Right lobe of liver (tissue), 6 donors: ENCODE results near the gene FRS2. TPM values are rescaled to one million over a fixed set of nuclear protein-coding genes. Genes with fewer than 3 reads are reported as not detected.

Experiments
- ATAC-seq, 4 donors: fragments of 200-7000 bp; cut with Tn5 transposase; one replicate each; pipeline ENCODE4 v1.9.1; 2020; ENCODE audit warnings: mild to moderate bottlenecking in 4 of 4, moderate library complexity in 4 of 4
- DNase-seq, 3 donors: peaks; one replicate each; pipeline ENCODE4 v3.0.0-alpha.2; 2020
- H3K27ac ChIP-seq, 3 donors: fragments of 200-600 bp; one replicate each; pipeline ENCODE4 v1.8.0; 2022
- H3K27me3 ChIP-seq, 2 donors: fragments of 200-600 bp; one replicate each; pipeline ENCODE4 v1.8.0; 2022
- H3K36me3 ChIP-seq, 4 donors: fragments of 200-600 bp; sonication (generic) in 1 of 4; one replicate each; pipeline versions ENCODE4 v1.5.1 to v1.8.0; 2017 to 2022; ENCODE audit warnings: control low read depth in 1 of 4
- H3K4me1 ChIP-seq, 4 donors: fragments of 200-600 bp; sonication (generic) in 1 of 4; one replicate each; pipeline versions ENCODE4 v1.5.1 to v1.8.0; 2017 to 2022; ENCODE audit warnings: control low read depth in 1 of 4
- H3K4me3 ChIP-seq, 3 donors: fragments of 200-600 bp; one replicate each; pipeline ENCODE4 v1.8.0; 2022
- H3K9me3 ChIP-seq, 4 donors: fragments of 200-600 bp; sonication (generic) in 1 of 4; one replicate each; pipeline versions ENCODE4 v1.5.1 to v1.8.0; 2017 to 2022; ENCODE audit warnings: control low read depth in 1 of 4
- CTCF ChIP-seq, 4 donors: fragments of 200-600 bp in 3 of 4; fragments of 450-650 bp in 1 of 4; IDR thresholded peaks; one replicate each; pipeline versions ENCODE4 v1.5.1 to v1.8.0; 2016 to 2022; ENCODE audit warnings: antibody characterized with exemption in 4 of 4, mild to moderate bottlenecking in 2 of 4
- POLR2A ChIP-seq: fragments of 450-650 bp; IDR thresholded peaks from one replicate; pipeline ENCODE4 v1.6.1; 2017; ENCODE audit warnings: antibody characterized with exemption, mild to moderate bottlenecking
- WGBS: methylation state at CpG from one replicate; pipeline ENCODE4 v1.1.6; 2018; ENCODE audit warnings: low coverage, low lambda C conversion rate; ENCODE audit not compliant: insufficient coverage; ENCODE audit errors: missing lambda C conversion rate; 5-methylcytosine and 5-hydroxymethylcytosine counted together
- intact Hi-C, 2 donors: fragments of 100-400 bp; cut with DNase I; formaldehyde crosslinking; loops; one replicate each; pipeline versions ENCODE4 v1.11.2 to v1.14.1; 2022
- microRNA-seq, 2 donors: library from miRNA; unstranded; fragments of <30 nt; microRNA quantifications; one replicate each; pipeline ENCODE4, GENCODE V29; 2019 to 2020
- small RNA-seq, 2 experiments: library from RNA; depleted of rRNA; stranded (forward); fragments of <200 nt; gene quantifications; one replicate each; pipeline ENCODE3, GENCODE V24; 2016
- total RNA-seq, 6 experiments: library from RNA; depleted of rRNA in 2 of 6; stranded (reverse); fragments of >200 nt in 2 of 6; fragmentation: NEBNext Ultra II Directional in 3 of 6; extraction: Animal tissue kit (Norgen Biotek cat#: 25700) in 3 of 6; gene quantifications; one replicate each; pipeline versions ENCODE4 v1.1.0 to v1.2.4, GENCODE V29; 2016 to 2023
- donor health status: DM: no; HTN: yes; CAD: no.
- donor health status: DM: no; HTN: no; CAD: no.
- donor health status: DM: no; HTN: no; CAD: no.
- donor health status: DM: no; HTN: yes; CAD: no.
- donor health status: DM: no; HTN: yes; CAD: no.

Gene FRS2
- total RNA-seq, 6 experiments from 2014 or later = 13.8 to 27.8 (median 15.8) TPM

GRCh38 chr12:69627501-69627900, 157.3 kb downstream of the FRS2 start:
- ATAC-seq (no peak), DNase-seq (no peak)
- H3K27ac ChIP-seq = no peak overlapping the region
- no peaks in the 10 kb centered on the region for H3K36me3 ChIP-seq
- no peaks in the 10 kb centered on the region for H3K27me3 ChIP-seq
- intact Hi-C loops = no loop called here
- TF ChIP-seq POLR2A (no peak), CTCF (IDR thresholded peaks at IDR 0.05) (no peak)
- no peaks in the 10 kb centered on the region for H3K4me1 ChIP-seq
- 49% methylated on average over 5 of the region's 8 CpGs for WGBS
- no peak overlapping the region for H3K4me3 ChIP-seq
- H3K9me3 ChIP-seq = no peaks in the 10 kb centered on the region

Small RNAs within 50 kb of the gene (microRNA-seq; reads per million reads assigned to microRNA genes)
- gene MIR3913-1 (0 reads per million in 2 donors), gene MIR3913-2 (0 reads per million in 2 donors)

Small RNAs within 50 kb of the gene (small RNA-seq; reads per million reads assigned to genes)
- gene MIR3913-1 = 4.2 to 6.6 reads per million in 2 experiments

Other genes starting within 250 kb of the FRS2 start
- 10 to 100 TPM; 11.6 to 25.2 (median 15.9) TPM for gene CPSF6, start 230.8 kb upstream of the FRS2 start, total RNA-seq
- gene LYZ, start 122.0 kb upstream of the FRS2 start, total RNA-seq = 10 to 100 TPM in 5 of 6 experiments, 1 to 10 TPM in 1; 3.5 to 69.9 (median 18.8) TPM
- gene YEATS4, start 110.6 kb upstream of the FRS2 start, total RNA-seq = 10 to 100 TPM in 2 of 6 experiments, 1 to 10 TPM in 4; 2.9 to 17.3 (median 5.8) TPM
- 10 to 100 TPM; 39.8 to 81.9 (median 54.3) TPM for gene CCT2, start 115.1 kb downstream of the FRS2 start, total RNA-seq
- not detected for gene LRRC10, start 140.5 kb downstream of the FRS2 start, total RNA-seq
- gene BEST3, start 228.9 kb downstream of the FRS2 start, total RNA-seq = not detected